Prostate gland (tissue), 2 donors: ENCODE data around the gene SLC47A1. TPM values are rescaled to one million over a fixed set of nuclear protein-coding genes. Genes with fewer than 3 reads are reported as not detected.

Experiments used
- DNase-seq: peaks from one replicate; pipeline ENCODE4 v3.0.0-alpha.2; 2019; ENCODE audit warnings: low spot score
- H3K27ac ChIP-seq, 2 donors: fragments of 200-600 bp; sonication (generic); 2 replicates each; pipeline ENCODE4 v1.5.1; 2017 to 2019
- H3K27me3 ChIP-seq: fragments of 200-600 bp; sonication (generic); replicated peaks from 2 replicates; pipeline ENCODE4 v1.5.1; 2019; ENCODE audit not compliant: insufficient read depth
- H3K36me3 ChIP-seq, 2 donors: fragments of 200-600 bp; sonication (generic); 1 replicate in 1 of 2; 2 replicates in 1 of 2; pipeline versions ENCODE4 v1.5.1 to v1.8.1; 2017 to 2019
- H3K4me1 ChIP-seq: fragments of 200-600 bp; sonication (generic); replicated peaks from 2 replicates; pipeline ENCODE4 v1.5.1; 2019
- H3K4me3 ChIP-seq, 2 donors: fragments of 200-600 bp; sonication (generic); 2 replicates each; pipeline ENCODE4 v1.5.1; 2017 to 2019
- H3K9me3 ChIP-seq: fragments of 200-600 bp; sonication (generic); 2 replicates; pipeline ENCODE4 v1.5.1; 2017
- CTCF ChIP-seq, 4 experiments: fragments of 200-600 bp in 2 of 4; fragments of 450-650 bp in 2 of 4; sonication (generic) in 2 of 4; IDR thresholded peaks; 1 replicate in 3 of 4; 2 replicates in 1 of 4; pipeline ENCODE4 v1.5.1; 2016 to 2019; ENCODE audit warnings: antibody characterized with exemption in 4 of 4, mild to moderate bottlenecking in 2 of 4, moderate library complexity in 2 of 4
- POLR2A ChIP-seq: fragments of 450-650 bp; IDR thresholded peaks from one replicate; pipeline ENCODE4 v1.6.1; 2016; ENCODE audit warnings: antibody characterized with exemption, mild to moderate bottlenecking
- POLR2AphosphoS5 ChIP-seq: sonication (generic); formaldehyde crosslinking; IDR thresholded peaks from one replicate; pipeline ENCODE4 v1.6.1; 2017; ENCODE audit warnings: antibody characterized with exemption
- WGBS: methylation state at CpG from one replicate; pipeline ENCODE4 v1.1.5; 2018; 5-methylcytosine and 5-hydroxymethylcytosine counted together
- intact Hi-C: fragments of 100-400 bp; cut with DNase I; formaldehyde crosslinking; loops from one replicate; pipeline ENCODE4 v1.14.2; 2022
- small RNA-seq, 2 donors: library from RNA; depleted of rRNA; stranded (forward); fragments of <200 nt; gene quantifications; one replicate each; pipeline ENCODE3, GENCODE V24; 2016
- total RNA-seq, 2 donors: library from RNA; depleted of rRNA; stranded (reverse); fragments of >200 nt; gene quantifications; one replicate each; pipeline ENCODE4 v1.1.0, GENCODE V29; 2016

SLC47A1 gene
- total RNA-seq, 2 donors from 2014 or later, result 4.5 to 20.0 TPM

DNA sequence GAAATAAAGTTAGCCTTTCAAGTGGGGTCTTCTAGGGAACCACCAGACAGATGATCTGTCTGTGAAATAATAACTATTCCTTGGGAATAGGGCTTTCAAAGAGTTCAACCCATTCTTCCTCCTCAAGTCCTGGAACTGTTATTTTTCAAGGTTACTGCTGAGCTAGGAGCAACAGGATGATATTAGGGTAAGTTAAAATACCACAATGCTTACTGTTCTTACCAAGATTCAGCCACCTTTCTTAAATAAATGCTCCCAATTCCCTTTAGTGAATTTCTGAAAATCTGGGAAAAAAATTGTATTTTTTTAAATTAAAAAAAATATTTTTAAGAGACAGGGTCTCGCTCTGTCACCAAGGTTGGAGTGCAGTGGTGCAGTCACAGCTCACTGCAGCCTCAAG is 88.0 kb downstream of the SLC47A1 start:
- Histone ChIP-seq H3K36me3 (no peaks in the 10 kb centered on the region), H3K27me3 (no peaks in the 10 kb centered on the region), H3K4me1 (no peaks in the 10 kb centered on the region), H3K4me3 (no peak overlapping the region), H3K9me3 (no peaks in the 10 kb centered on the region), H3K27ac (no peak overlapping the region)
- TF ChIP-seq POLR2A, result no peak
- TF ChIP-seq POLR2AphosphoS5, result no peak
- TF ChIP-seq CTCF (IDR thresholded peaks at IDR 0.05), result no peak
- WGBS, result 97% methylated on average over 1 of the region's 1 CpG
- intact Hi-C loops, result no loop called here
- no peak for DNase-seq

GRCh38 chr17:19626079-19626478 is 92.4 kb downstream of the SLC47A1 start:
- no peaks in the 10 kb centered on the region for H3K27me3 ChIP-seq
- TF ChIP-seq POLR2A (no peak), POLR2AphosphoS5 (no peak), CTCF (IDR thresholded peaks at IDR 0.05) (no peak)
- intact Hi-C loops, result no loop called here
- no peaks in the 10 kb centered on the region for H3K4me1 ChIP-seq
- WGBS, result 95% methylated on average over 4 of the region's 4 CpGs
- H3K9me3 ChIP-seq, result no peaks in the 10 kb centered on the region
- DNase-seq, result no peak
- no peaks in the 10 kb centered on the region for H3K36me3 ChIP-seq
- H3K4me3 ChIP-seq, result no peak overlapping the region
- H3K27ac ChIP-seq, result no peak overlapping the region

Small RNAs within 50 kb of the gene (small RNA-seq; reads per million reads assigned to genes)
- gene AC025627.2 (0 reads per million in 2 donors), gene NMTRQ-TTG12-1 (0 reads per million in 2 donors)

Other genes with a start within 250 kb of the SLC47A1 start
- gene B9D1, start 171.1 kb upstream of the SLC47A1 start, total RNA-seq, result 10 to 100 TPM; 15.7 to 28.8 TPM
- 10 to 100 TPM; 22.3 to 43.1 TPM for gene MAPK7, start 155.4 kb upstream of the SLC47A1 start, total RNA-seq
- 100 to 1,000 TPM in 1 of 2 donors, 10 to 100 TPM in 1; 56.1 to 146 TPM for gene MFAP4, start 146.7 kb upstream of the SLC47A1 start, total RNA-seq
- gene RNF112, start 122.6 kb upstream of the SLC47A1 start, total RNA-seq, result 1 to 10 TPM; 2.3 to 6.6 TPM
- 100 to 1,000 TPM; 202 to 357 TPM for gene ALDH3A2, start 114.9 kb downstream of the SLC47A1 start, total RNA-seq
- not detected for gene SLC47A2, start 182.7 kb downstream of the SLC47A1 start, total RNA-seq
- 10 to 100 TPM in 1 of 2 donors, 1 to 10 TPM in 1; 2.1 to 12.8 TPM for gene ALDH3A1, start 214.4 kb downstream of the SLC47A1 start, total RNA-seq